ENCODE data around the gene PRPF6.

- TF ChIP-seq CTCF (IDR thresholded peaks at IDR 0.05) (no peak), POLR2A (IDR thresholded peaks at IDR 0.05) (no peak)
Measured at GRCh38 chr20:64038224-64038564, 57.3 kb downstream of the PRPF6 start.

Measured in esophagus squamous epithelium (tissue), 4 donors.